HG03558 (cell line): ENCODE data around the gene NANOS2.

Experiments
- ATAC-seq: cut with Tn5 transposase; IDR thresholded peaks from one replicate; pipeline ENCODE4 v1.9.1; 2021; ENCODE audit warnings: moderate number of reproducible peaks; ENCODE audit not compliant: unreplicated experiment; ENCODE audit errors: extremely low read depth

Gene NANOS2

DNA sequence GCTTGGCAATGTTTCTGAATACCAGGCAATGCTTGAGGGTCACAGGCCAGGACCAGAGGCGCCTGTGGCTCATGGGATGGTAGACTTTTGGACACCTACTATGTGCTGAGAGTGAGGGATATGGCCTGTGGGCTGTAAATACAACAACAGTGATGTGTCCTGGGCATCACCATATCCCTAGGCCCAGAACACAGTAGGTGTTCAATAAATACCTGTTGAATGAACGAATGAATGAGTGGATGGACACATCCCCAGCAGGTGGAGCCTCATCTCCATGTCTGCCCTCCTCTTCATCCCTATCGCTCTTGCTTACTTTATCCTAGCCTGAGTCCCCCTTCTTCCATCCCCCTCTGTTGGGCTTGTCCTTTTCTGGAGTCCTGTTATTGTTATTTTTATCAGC is 16.5 kb upstream of the NANOS2 start:
- ATAC-seq: no peak

DNA sequence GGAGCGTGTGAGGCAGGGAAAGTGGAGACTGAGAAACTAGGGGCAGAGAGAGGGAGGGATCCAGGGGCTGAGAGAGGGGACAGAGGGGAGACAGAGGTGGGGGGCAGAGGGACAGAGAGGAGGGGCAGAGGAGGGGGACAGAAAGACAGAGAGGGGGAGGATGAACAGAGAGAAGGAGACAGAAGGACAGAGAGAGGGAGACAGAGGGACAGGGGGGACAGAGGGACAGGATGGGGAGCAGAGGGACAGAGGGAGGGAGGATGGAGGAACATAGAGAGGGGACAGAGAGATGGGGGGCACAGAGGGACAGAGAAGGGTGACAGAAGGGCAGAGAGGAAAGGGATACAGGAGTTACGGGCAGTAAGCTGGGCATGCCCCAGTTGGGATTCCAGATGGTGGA is 14.7 kb upstream of the NANOS2 start:
- no peak for ATAC-seq

- ATAC-seq: no peak
These were observed 13.1 kb upstream of the NANOS2 start for GRCh38 chr19:45927565-45928261.

GRCh38 chr19:45924891-45925447 is 10.4 kb upstream of the NANOS2 start:
- ATAC-seq: no peak

DNA sequence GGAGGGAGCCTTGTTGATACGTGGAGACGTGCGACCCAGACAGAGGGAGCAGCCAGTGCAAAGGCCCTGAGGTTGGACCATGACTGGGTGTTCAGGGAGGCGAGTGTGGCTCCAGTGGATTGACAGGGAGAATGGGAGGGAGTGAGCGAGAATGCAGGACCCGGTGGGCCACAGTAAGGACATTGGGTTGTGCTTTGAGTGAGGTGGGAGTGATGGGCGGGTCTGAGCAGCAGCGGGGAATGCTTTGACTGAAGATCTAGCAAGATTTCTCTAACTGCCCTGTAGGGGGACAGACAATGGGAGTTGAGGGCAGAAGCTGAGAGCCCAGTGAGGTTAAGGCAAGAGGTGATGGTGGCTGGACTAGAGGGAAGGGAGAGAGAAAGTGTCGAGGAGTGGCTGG is 7.7 kb upstream of the NANOS2 start:
- no peak for ATAC-seq

- ATAC-seq: no peak
These were observed 5.9 kb upstream of the NANOS2 start for GRCh38 chr19:45920458-45920857.

- ATAC-seq: no peak
These were observed 5.1 kb upstream of the NANOS2 start for GRCh38 chr19:45919678-45920077.

GRCh38 chr19:45918721-45919120 is 4.1 kb upstream of the NANOS2 start:
- ATAC-seq: no peak

GRCh38 chr19:45917421-45918091 is 3.0 kb upstream of the NANOS2 start:
- no peak for ATAC-seq

DNA sequence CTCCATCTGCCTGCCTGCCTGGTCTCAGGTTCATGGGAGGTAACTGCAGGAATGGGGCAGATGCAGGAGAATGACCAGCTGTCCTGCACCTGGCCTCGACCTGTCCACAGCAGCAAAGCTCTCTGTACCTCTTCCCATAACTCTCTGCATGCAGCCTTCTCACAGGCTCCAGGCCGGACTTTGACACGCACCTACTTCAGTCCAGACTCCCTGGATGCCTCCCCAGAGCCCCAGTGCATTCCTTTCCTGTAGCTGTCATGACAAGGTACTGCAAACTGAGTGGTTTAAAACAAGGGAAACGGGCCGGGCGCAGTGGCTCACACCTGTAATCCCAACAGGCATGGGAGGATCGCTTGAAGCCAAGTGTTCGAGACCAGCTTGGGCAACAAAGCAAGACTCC is 3.3 kb downstream of the NANOS2 start:
- no peak for ATAC-seq

DNA sequence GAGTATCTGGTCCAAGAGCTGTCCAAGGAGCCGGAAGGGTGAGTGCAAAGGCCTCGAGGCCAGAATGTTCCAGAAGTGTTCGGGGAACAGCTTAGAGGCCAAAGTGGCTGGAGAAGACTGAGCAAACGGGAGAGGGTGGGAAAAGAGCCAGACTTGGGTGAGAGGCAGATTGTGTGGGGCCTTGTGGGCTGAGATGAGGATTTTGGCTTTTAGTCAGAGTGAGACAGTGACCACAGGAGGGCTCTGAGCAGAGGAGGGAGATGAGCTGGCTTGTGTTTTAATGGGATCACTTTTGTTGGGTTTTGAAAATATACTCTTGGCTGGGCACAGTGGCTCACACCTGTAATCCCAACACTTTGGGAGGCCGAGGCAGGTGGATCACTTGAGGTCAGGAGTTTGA is 5.6 kb downstream of the NANOS2 start:
- no peak for ATAC-seq

GRCh38 chr19:45906221-45906620 is 8.4 kb downstream of the NANOS2 start:
- no peak for ATAC-seq

DNA sequence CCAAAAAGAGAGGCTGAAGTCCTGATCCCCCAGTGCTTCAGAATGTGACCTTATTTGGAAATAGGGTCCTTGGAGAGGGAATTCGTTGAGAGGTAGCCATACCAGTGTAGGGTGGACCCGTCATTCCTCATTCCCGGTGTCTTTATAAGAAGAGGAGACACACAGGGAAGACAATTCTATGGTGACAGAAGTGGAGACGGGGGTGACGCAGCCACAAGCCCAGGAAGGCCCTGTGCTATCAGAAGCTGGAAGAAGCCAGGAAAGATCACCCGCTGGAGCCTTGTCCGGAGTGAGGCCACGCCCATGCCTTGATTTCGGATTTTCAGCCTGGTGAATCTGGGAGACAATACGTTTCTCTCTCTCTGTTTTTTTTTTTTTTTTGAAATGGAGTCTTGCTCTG is 9.6 kb downstream of the NANOS2 start:
- no peak for ATAC-seq

GRCh38 chr19:45902651-45903625 is 11.6 kb downstream of the NANOS2 start:
- peak; percentile 76 for ATAC-seq

GRCh38 chr19:45901912-45902650 is 12.5 kb downstream of the NANOS2 start, which contains the start of gene MYPOP:
Gene MYPOP (minus strand): TSS chr19:45902613. CDS start chr19:45901773, 840 bp downstream.
- ATAC-seq: no peak

- ATAC-seq: no peak
These were observed 13.1 kb downstream of the NANOS2 start for GRCh38 chr19:45901432-45901911.

DNA sequence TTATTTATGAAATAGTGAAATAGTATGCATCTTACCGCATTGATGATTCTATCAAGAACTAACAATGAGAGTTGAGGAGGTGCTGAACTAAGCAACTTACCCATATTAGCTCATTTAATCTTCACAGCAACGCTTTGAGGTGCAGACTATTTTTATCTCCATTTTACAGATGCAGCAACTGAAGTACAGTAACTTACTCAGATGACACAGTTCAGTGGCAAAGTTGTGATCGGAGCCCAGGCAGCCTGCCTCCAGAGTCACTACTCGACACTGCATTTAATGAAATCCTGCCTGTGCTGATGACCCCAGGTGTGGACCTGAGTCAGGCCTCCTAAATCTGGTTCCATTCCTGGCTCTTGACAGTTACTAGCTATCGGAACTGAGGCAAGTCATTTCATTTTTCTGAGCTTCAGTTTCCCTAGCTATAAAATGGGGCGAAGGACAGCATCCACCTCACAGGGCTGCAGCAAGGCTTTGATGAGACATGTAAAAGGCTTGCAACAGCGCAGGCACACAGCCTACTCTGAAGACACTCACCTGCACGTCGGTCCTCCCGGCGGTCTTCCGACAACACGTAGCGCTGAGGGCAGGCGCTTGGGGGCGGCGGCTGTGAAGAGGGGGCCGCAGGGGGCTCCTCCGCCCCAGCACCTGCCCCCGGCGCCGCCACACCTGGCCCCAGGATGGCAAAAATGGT is 13.7 kb downstream of the NANOS2 start:
- no peak for ATAC-seq

DNA sequence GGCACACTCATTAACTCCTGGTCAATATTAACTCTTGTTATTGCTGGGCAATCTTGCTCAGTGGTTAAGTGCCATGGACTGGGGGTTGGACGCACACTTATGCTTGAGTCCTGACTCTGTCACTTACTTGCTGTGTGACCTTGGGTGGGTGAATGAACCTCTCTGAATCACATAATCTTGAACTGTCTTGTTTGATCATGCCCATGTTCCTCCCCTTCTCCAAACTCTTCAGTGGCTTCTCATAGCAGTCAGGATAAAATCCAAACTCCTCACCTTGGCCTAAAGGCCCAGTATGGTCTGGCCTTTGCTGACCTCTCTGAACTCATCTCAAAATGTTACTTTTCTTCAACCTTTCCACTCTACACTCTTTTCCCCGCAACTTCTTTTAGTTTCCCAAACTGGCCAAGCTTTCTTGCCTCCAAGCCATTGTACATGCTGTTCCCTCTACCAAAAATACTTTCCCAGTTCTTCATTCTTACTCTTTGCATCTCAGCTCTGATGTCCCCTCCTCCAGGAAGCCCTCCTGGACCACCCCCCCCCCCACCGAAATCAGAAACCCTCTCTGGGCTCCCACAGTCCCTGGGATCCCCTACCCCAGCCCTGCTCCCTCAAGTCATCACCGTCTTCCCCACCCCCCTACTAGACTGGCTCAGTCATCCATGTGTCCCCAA is 14.5 kb downstream of the NANOS2 start:
- no peak for ATAC-seq

- no peak for ATAC-seq
These were observed 15.3 kb downstream of the NANOS2 start for GRCh38 chr19:45899253-45899652.
